ENCODE measurements around the gene CLDND2.

CLDND2 gene

GRCh38 chr19:51356159-51356801 lies 12.5 kb downstream of the CLDND2 start:
- CTCF ChIA-PET: interaction anchor here (0.6 kb wide), 1 partner anchor 972 kb away, joined by 3 read pairs; no protein-coding TSS in a partner anchor
- H3K36me3 ChIP-seq (ENCODE audit: control insufficient read depth in 2 of 2, insufficient read depth in 1 of 2, low read length in 2 of 2): peaks cover 5 to 16% of the 10 kb centered on the region in 2 experiments; a peak in 2 of 3 replicates
- no peak overlapping the region for H3K4me3 ChIP-seq (ENCODE audit: low read depth, low read length)
- H3K27ac ChIP-seq (ENCODE audit: extremely low read depth, low read depth, low read length): no peak overlapping the region
- peaks cover 14% of the 10 kb centered on the region for H3K4me1 ChIP-seq (ENCODE audit: control insufficient read depth, insufficient read depth, low read length)
- H3K9me3 ChIP-seq (ENCODE audit: control insufficient read depth, insufficient read depth, low read depth, low read length): no peaks in the 10 kb centered on the region
- POLR2A ChIA-PET: interaction anchor here (1.2 to 1.3 kb wide), 2 partner anchors 12 to 17 kb away, joined by 4 to 5 read pairs; partner anchors contain the start of gene CLDND2
- TF ChIP-seq ZNF501 (tag by site-specific recombination; IDR thresholded peaks at IDR 0.05) (no peak), SETDB1 (IDR thresholded peaks at IDR 0.05; ENCODE audit: insufficient read length, low read length) (no peak), WT1 (tag by site-specific recombination; IDR thresholded peaks at IDR 0.05) (no peak), ZFP3 (tag by site-specific recombination; IDR thresholded peaks at IDR 0.05; ENCODE audit: low read depth) (no peak), ZNF514 (tag by site-specific recombination; IDR thresholded peaks at IDR 0.05) (no peak), ZNF362 (tag by site-specific recombination; IDR thresholded peaks at IDR 0.05) (no peak), PBX3 (CRISPR knock-in tag; IDR thresholded peaks at IDR 0.05) (no peak), ZFP37 (tag by site-specific recombination; IDR thresholded peaks at IDR 0.05) (no peak), ZSCAN30 (tag by site-specific recombination; IDR thresholded peaks at IDR 0.05) (no peak), ZNF112 (tag by site-specific recombination; IDR thresholded peaks at IDR 0.05) (no peak), REST (tag by site-specific recombination; IDR thresholded peaks at IDR 0.05) (no peak), ZNF580 (tag by site-specific recombination; IDR thresholded peaks at IDR 0.05) (no peak), SP3 (tag by site-specific recombination; IDR thresholded peaks at IDR 0.05) (no peak), ZBTB8A (tag by site-specific recombination; IDR thresholded peaks at IDR 0.05) (no peak)
- TF ChIP-seq, protein P1, sequence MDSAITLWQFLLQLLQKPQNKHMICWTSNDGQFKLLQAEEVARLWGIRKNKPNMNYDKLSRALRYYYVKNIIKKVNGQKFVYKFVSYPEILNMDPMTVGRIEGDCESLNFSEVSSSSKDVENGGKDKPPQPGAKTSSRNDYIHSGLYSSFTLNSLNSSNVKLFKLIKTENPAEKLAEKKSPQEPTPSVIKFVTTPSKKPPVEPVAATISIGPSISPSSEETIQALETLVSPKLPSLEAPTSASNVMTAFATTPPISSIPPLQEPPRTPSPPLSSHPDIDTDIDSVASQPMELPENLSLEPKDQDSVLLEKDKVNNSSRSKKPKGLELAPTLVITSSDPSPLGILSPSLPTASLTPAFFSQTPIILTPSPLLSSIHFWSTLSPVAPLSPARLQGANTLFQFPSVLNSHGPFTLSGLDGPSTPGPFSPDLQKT (IDR thresholded peaks at IDR 0.05; ENCODE audit: borderline replicate concordance, low read depth, low read length): no peak

GRCh38 chr19:51354742-51355148 lies 14.1 kb downstream of the CLDND2 start:
- Histone ChIP-seq H3K36me3 (ENCODE audit: control insufficient read depth in 2 of 2, insufficient read depth in 1 of 2, low read length in 2 of 2) (peaks cover 5 to 25% of the 10 kb centered on the region in 2 experiments; a peak in 2 of 3 replicates), H3K4me1 (ENCODE audit: control insufficient read depth, insufficient read depth, low read length) (peaks cover 14% of the 10 kb centered on the region), H3K9me3 (ENCODE audit: control insufficient read depth, insufficient read depth, low read depth, low read length) (no peaks in the 10 kb centered on the region), H3K4me3 (ENCODE audit: low read depth, low read length) (no peak overlapping the region), H3K27ac (ENCODE audit: extremely low read depth, low read depth, low read length) (no peak overlapping the region)
- ChIA-PET CTCF (interaction anchor here (0.6 to 1.7 kb wide), 3 partner anchors 8 to 196 kb away, joined by 3 to 6 read pairs (median 5); no protein-coding TSS in a partner anchor), POLR2A (interaction anchor here (0.6 to 1.5 kb wide), 6 partner anchors 13 to 306 kb away, joined by 3 to 9 read pairs (median 5); partner anchors contain the start of gene VSIG10L)
- TF ChIP-seq ZNF184 (tag by site-specific recombination; IDR thresholded peaks at IDR 0.05): no peak
- peak; percentile 85 for TF ChIP-seq ZNF335 (tag by site-specific recombination; conservative IDR thresholded peaks at IDR 0.05)
- TF ChIP-seq REST (tag by site-specific recombination; IDR thresholded peaks at IDR 0.05): no peak
- no peak for TF ChIP-seq YY2 (tag by site-specific recombination; IDR thresholded peaks at IDR 0.05)
- TF ChIP-seq CTCF (tag by site-specific recombination; IDR thresholded peaks at IDR 0.05): no peak
- TF ChIP-seq ZBTB8A (tag by site-specific recombination; IDR thresholded peaks at IDR 0.05): peak; percentile 80
